Inflammatory macrophage treated with lipopolysaccharide for 1 hour (primary cell): ENCODE results near the gene FASN.

Experiments
- DNase-seq, 2 donors: peaks; one replicate each; pipeline ENCODE4 v3.0.0-alpha.2; 2020 to 2022

Gene FASN

GRCh38 chr17:82117139-82118090, 19.4 kb upstream of the FASN start:
- DNase-seq: no peak

GRCh38 chr17:82116246-82116645, 18.2 kb upstream of the FASN start:
- DNase-seq: no peak

GRCh38 chr17:82114872-82115271, 16.8 kb upstream of the FASN start:
- no peak for DNase-seq

- DNase-seq: no peak
These were observed 16.4 kb upstream of the FASN start for GRCh38 chr17:82114447-82114846.

- no peak for DNase-seq
These were observed 15.9 kb upstream of the FASN start for GRCh38 chr17:82113941-82114340.

GRCh38 chr17:82113422-82113821, 15.4 kb upstream of the FASN start:
- DNase-seq: no peak

- peak in 1 of 2 donors; percentile 9 for DNase-seq
These were observed 14.9 kb upstream of the FASN start for GRCh38 chr17:82112914-82113311.

- no peak for DNase-seq
These were observed 14.3 kb upstream of the FASN start for GRCh38 chr17:82112181-82112913.

GRCh38 chr17:82110298-82110697, 12.3 kb upstream of the FASN start:
- DNase-seq: no peak

GRCh38 chr17:82108961-82109475, 11.0 kb upstream of the FASN start:
- DNase-seq: no peak

GRCh38 chr17:82108496-82108945, 10.5 kb upstream of the FASN start:
- no peak for DNase-seq

GRCh38 chr17:82108038-82108437, 10.0 kb upstream of the FASN start:
- no peak for DNase-seq

GRCh38 chr17:82107341-82107860, 9.4 kb upstream of the FASN start:
- no peak for DNase-seq

- no peak for DNase-seq
These were observed 8.8 kb upstream of the FASN start for GRCh38 chr17:82106688-82107305.

- peak; percentile 25 to 34 for DNase-seq
These were observed 8.0 kb upstream of the FASN start for GRCh38 chr17:82105882-82106687.

GRCh38 chr17:82105417-82105881, 7.4 kb upstream of the FASN start:
- no peak for DNase-seq

- DNase-seq: no peak
These were observed 6.9 kb upstream of the FASN start for GRCh38 chr17:82104797-82105416.

GRCh38 chr17:82103553-82104451, 5.8 kb upstream of the FASN start:
- DNase-seq: no peak

GRCh38 chr17:82101767-82102679, 4.0 kb upstream of the FASN start:
- DNase-seq: no peak
